DMS114 treated with DMSO at 0.1 percent for 48 hours (cell line): ENCODE measurements around the gene MME.

ENCODE experiments used
- DNase-seq: peaks from one replicate; lab custom pipeline; 2025; ENCODE audit not compliant: unreplicated experiment; lab: John Stamatoyannopoulos, UW

MME gene

DNA sequence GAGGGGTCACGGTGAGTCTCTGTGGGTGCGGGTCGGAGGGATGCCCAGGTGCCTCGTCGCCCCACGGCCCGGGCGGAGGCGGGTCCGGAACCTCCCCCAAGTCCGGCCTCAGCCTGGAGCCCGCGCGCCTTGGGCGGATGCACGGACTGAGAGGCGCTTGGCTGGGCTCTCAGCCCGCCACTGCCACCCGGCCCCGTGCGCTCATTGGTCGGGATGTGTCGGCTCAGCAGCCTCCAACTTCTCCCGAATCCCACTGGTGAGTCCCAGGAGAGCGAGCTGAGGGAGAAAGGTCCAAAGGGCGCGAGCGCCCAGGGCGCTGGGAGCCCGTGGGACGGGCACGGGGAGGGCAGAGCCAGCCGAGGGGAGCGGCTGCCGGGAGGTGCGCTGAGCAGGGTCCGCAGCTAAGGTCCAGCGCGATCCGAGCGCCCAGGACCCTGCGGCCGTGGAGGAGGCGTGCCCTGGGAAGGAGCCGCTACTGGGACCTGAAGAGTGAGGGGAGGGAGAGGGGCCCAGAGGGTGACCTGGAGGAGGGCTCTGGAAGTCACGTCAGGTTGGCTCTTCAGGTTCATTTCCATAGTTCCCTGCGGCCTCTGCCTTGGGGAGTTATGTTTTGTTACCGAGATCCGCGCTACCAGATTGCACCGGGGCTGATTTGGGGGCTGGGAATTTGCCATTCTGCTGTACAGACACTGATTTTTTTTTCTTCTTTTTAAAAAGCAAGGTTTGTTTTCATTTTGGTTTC lies at the start of gene MME:
MME (plus strand) TSS at position 574 of the 742 bp plus-strand sequence. CDS start 3,849 bp downstream, outside the sequence.
- no peak for DNase-seq

GRCh38 chr3:155031186-155031585 lies 48.9 kb upstream of the MME start:
- DNase-seq = no peak

DNA sequence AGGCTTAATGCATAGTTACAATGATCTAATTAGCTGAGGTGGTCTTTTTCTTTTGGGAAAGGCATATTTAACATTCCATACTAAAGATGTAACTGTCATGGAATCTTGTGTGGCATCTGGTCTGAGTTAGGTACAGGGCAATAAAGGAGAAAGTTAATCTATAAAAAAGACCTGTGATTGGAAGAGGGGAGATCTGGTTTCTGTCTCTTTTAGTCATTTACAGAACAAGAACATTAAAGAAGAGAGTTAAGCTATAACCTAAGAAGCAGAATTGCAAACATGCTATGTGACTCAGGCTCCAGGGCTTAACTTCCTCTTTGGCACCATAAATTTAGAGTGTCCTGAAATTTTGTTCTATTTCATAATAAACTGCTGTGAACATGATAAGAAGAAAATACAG lies 47.2 kb upstream of the MME start:
- no peak for DNase-seq

DNA sequence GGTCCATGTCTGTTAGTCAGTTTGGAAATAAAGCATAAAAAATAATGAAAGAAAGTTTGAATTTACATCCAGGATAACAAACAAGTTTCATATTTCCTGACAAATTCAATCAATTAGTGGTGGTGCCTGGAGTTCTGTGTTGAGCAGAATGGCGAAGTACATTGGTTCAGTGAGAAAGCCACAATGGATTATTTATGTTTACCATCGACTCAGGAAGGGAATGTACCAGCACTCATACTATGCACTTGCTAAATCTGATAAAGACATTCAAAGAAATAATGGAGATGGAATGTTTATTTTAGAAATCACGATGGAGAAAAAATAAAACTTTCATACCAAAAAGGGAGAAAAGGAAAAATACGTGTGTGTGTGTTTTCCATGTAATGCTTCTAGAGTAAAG lies 45.3 kb upstream of the MME start:
- no peak for DNase-seq

DNA sequence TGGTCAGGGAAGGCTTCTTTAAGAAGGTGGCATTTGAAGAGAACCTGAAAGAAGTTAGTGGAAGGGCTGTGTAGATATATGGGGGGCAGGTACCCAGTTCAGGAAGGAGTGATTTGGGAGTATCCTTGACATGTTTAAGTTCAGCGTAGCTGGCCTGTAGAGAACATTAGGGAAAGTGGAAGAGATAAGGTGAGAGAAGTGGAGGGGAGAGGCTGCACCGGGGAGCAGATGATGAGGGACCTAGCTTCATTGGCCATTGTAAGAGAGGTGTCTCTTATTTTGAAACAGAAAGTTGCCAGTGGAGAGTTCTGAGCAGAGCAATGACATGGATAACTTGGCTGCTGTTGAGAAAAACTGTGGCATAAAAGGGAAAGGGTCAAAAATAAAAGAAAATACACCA lies 44.6 kb upstream of the MME start:
- no peak for DNase-seq

GRCh38 chr3:155037508-155038202 lies 42.5 kb upstream of the MME start:
- DNase-seq = no peak

DNA sequence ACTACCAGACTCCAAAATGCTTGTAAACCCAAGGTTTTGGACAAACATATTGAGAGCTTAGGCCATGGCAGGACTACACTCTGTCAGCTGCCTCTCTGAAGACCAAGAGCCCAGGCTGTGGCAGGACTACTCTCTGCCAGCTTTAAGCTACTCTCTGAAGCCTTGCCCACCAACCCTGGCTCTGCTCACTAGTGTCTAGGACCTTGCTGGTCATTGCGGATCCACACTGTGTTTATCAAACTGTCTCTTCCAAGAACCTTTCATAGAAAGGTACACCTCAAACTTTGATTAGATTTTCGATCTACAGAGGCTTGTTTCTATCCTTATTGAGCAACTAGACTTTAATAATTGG lies 41.9 kb upstream of the MME start:
- no peak for DNase-seq

DNA sequence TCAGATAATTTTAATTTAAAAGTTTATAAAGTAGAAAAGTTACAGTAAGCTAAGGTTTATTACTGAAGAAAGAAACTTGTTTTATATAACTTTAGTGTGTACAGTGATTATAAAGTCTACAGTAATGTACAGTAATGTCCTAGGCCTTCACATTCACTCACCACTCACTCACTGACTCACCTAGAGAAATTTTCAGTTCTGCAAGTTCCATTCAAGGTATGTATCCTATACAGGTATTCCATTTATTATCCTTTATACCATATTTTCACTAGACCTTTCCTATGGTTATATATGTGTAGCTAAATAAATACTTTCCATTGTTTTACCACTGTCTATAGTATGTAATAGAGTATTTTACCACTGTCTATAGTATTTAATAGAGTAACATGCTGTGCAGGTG lies 33.2 kb upstream of the MME start:
- DNase-seq = no peak

- DNase-seq = no peak
These were observed 32.4 kb upstream of the MME start for GRCh38 chr3:155047672-155048071.

- no peak for DNase-seq
These were observed 30.2 kb upstream of the MME start for GRCh38 chr3:155049959-155050358.

DNA sequence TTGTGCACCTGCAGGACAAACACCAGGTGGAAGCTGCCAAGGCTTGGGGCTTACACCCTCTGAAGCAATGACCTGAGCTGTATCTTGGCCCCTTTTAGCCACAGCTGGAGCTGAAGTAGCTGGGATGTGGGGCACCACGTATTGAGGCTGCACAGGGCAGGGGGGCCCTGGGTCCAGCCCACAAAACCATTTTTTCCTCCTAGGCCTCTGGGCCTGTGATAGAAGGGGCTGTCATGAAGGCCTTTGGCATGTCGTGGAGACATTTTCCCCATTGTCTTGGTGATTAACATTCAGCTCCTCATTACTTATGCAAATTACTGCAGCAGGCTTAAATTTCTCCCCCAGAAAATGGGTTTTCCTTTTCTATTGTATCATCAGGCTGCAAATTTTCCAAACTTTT lies 27.6 kb upstream of the MME start:
- no peak for DNase-seq

DNA sequence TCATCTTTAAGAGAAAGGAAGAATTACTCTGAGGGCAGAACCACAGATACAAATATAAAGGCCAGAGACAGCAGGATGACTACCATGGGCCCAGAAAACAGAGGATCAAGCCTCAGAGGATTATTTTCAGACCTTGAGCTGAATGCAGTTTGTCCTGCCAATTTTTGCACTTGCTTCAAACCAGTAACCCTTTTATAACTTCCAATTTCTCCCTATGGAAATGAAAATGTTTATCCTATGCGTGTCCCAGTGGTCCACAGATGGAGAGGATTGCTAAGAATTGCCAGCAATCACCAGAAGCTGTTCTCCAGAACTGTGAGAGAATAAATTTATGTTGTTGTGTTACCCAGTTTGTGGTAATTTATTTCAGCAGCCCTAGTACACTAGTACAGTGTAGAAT lies 26.4 kb upstream of the MME start:
- no peak for DNase-seq

DNA sequence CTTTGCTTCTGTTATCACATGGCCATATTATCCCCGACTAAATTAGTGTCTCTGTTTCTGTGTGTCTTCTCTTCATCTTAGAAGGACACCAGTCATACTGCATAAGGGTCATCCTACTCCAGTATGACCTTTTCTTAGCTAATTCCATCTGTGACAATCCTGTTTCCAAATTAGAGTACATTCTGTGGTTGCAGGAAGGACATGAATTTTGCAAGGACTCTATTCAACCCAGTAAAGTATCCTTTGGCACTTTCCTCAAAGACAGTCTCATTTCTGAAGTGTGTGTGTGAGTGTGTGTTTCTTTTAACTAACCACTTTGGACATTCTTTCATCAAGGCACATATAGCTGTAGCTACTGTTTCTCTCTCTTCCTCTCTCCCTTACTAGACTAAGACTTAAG lies 15.2 kb upstream of the MME start:
- no peak for DNase-seq

DNA sequence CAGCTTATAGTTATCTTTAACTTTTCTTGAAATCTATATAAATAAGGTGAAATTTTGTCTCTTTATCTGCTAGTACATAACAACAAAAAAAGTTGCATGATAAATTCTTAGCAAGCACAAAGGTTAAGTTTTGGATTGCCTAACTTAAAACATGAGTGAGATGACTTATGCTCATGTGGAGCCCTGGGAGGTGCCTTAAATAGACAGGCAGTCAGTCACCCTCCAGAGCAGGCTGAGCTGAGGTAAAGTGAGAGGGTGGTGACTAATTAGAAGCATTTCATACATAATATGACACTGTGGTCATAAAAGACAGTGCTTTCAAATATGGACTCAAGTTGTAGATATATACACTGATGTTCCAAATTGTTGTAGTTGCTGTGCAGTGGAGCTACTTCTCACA lies 14.6 kb upstream of the MME start:
- DNase-seq = no peak

GRCh38 chr3:155069729-155070128 lies 10.4 kb upstream of the MME start:
- no peak for DNase-seq

DNA sequence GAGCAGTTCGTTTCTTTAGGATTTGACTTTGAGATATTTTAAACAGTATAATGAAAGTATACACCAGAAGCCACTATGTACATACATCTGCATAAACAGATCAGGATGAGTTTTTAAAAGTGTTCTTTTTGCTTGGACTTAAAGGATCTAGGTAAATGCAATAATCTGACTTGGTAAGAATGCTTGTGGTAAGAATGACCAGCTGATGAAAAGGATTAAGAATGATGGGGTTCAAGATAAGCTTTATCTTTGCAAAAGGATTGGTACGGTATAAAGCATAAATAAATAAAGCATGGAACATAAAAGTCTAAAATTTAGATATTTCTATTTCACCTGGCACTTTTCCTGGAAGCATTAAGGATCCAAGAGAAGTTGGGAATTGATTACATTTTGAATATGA lies 9.8 kb upstream of the MME start:
- no peak for DNase-seq

- no peak for DNase-seq
These were observed 9.2 kb upstream of the MME start for GRCh38 chr3:155070932-155071387.

DNA sequence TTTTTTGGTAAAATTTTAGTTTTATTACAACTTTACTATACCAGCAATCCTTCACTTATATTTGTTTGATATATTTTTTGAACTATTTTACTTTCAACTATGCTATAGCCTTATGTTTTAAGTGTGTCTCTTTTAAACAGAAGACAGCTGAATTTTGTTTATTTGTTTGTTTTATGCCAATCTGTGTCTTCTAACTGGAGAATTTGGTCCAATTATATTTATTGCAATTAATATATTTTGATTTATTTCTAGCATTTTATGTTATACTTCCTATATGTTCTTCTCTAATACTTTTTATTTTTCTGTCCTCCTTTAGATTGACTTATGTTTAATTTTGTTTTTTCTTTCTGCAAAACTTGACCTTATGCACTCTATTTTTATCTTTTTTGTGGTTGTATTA lies 4.9 kb upstream of the MME start:
- DNase-seq = no peak

- DNase-seq = no peak
These were observed 3.2 kb upstream of the MME start for GRCh38 chr3:155076888-155077287.

- no peak for DNase-seq
These were observed 1.2 kb upstream of the MME start for GRCh38 chr3:155078711-155079467.

DNA sequence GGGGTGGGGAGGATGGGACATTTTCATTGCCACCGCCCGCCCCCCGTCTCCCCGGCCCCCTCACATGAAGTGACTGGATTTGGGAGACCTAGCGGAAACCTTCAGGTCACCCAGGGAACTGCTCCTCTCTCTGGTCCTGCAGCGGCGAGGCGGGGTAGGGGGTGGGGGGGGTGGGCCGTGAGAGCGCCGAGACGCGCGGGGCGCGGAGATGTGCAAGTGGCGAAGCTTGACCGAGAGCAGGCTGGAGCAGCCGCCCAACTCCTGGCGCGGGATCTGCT lies 712 bp upstream of the MME start:
- DNase-seq = no peak

DNA sequence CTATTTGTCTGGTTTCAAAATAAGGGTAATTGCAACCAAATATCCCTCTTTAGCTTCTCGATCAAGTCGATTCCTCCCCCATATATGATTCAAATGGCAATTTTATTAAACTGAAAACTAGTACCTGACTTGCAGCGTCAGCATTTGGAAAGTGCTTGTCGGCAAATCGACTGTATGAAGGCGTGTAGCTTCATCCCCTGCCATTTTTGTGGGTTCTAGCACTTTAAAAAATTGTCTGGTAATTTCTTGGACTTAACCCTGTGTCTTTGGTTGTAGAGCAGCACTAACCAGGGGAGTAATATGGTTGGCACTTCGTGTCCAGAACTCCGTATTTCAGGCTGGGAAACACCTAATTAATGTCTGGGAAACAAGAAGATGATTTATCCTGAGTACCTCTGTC lies 573 bp downstream of the MME start:
- no peak for DNase-seq
